Lung (tissue), 12 donors: Measurements from ENCODE around the gene C4BPB. TPM values are rescaled to one million over a fixed set of nuclear protein-coding genes. Genes with fewer than 3 reads are reported as not detected.

Source experiments
- ATAC-seq: fragments of 200-7000 bp; cut with Tn5 transposase; one replicate; pipeline ENCODE4 v1.9.1; 2020; ENCODE audit warnings: moderate number of reproducible peaks; ENCODE audit not compliant: insufficient read depth, low FRiP score
- DNase-seq, 3 donors: peaks; one replicate each; pipeline ENCODE4 v3.0.0-alpha.2; 2013 to 2017
- H3K27ac ChIP-seq, 2 donors: one replicate each; pipeline ENCODE4 v1.5.1; 2013; ENCODE audit warnings: mild to moderate bottlenecking in 2 of 2, moderate library complexity in 2 of 2, control low read depth in 1 of 2, inconsistent platforms in 1 of 2, low read depth in 1 of 2, low read length in 1 of 2
- H3K27me3 ChIP-seq, 3 donors: one replicate each; pipeline ENCODE4 v1.5.1; 2013; ENCODE audit warnings: low read length in 2 of 3; ENCODE audit not compliant: control insufficient read depth in 3 of 3, insufficient read depth in 3 of 3
- H3K36me3 ChIP-seq, 4 donors: one replicate each; pipeline ENCODE4 v1.5.1; 2013; ENCODE audit warnings: low read length in 4 of 4, mild to moderate bottlenecking in 1 of 4, moderate library complexity in 1 of 4; ENCODE audit not compliant: control insufficient read depth in 4 of 4, insufficient read depth in 4 of 4
- H3K4me1 ChIP-seq, 5 donors: one replicate each; pipeline ENCODE4 v1.5.1; 2013; ENCODE audit warnings: low read length in 5 of 5, mild to moderate bottlenecking in 2 of 5, moderate library complexity in 1 of 5; ENCODE audit not compliant: control insufficient read depth in 5 of 5, insufficient read depth in 5 of 5
- H3K4me3 ChIP-seq: one replicate; pipeline ENCODE4 v1.5.1; 2013; ENCODE audit warnings: mild to moderate bottlenecking, control low read depth, moderate library complexity
- H3K9ac ChIP-seq, 2 donors: one replicate each; pipeline ENCODE4 v1.5.1; 2013; ENCODE audit warnings: low read length in 2 of 2, control low read depth in 1 of 2; ENCODE audit not compliant: insufficient read depth in 1 of 2
- H3K9me3 ChIP-seq, 4 donors: one replicate each; pipeline ENCODE4 v1.5.1; 2013; ENCODE audit warnings: low read length in 3 of 4, mild to moderate bottlenecking in 1 of 4, moderate library complexity in 1 of 4; ENCODE audit not compliant: control insufficient read depth in 4 of 4, insufficient read depth in 3 of 4
- CTCF ChIP-seq: IDR thresholded peaks from 2 replicates; pipeline ENCODE4 v1.5.1; 2012; ENCODE audit warnings: mild to moderate bottlenecking; ENCODE audit errors: control extremely low read depth, extremely low read depth
- WGBS, 2 donors: extraction: QIAGEN DNeasy Blood & Tissue Kit; methylation state at CpG; one replicate each; pipeline ENCODE4 v1.1.7; 2013; 5-methylcytosine and 5-hydroxymethylcytosine counted together
- polyA plus RNA-seq, 2 donors: library from polyadenylated mRNA; stranded (reverse); fragments of 200-250 nt; gene quantifications; one replicate each; pipeline ENCODE4 v1.2.1, GENCODE V29; 2013
- total RNA-seq, 2 donors: library from RNA; depleted of rRNA in 1 of 2; stranded (reverse); fragments of >200 nt in 1 of 2; gene quantifications; one replicate each; pipeline ENCODE4 v1.2.1, GENCODE V29; 2014 to 2021
- donor health status: control.
- donor health status: control.
- donor health status: Bipolar disorder and iron deficiency.
- donor health status: healthy.
- donor health status: DM: yes; HTN: yes; CAD: no.

Gene C4BPB
- total and polyA plus RNA-seq, 4 donors, result 2.6 to 6.5 (median 4.7) TPM

DNA sequence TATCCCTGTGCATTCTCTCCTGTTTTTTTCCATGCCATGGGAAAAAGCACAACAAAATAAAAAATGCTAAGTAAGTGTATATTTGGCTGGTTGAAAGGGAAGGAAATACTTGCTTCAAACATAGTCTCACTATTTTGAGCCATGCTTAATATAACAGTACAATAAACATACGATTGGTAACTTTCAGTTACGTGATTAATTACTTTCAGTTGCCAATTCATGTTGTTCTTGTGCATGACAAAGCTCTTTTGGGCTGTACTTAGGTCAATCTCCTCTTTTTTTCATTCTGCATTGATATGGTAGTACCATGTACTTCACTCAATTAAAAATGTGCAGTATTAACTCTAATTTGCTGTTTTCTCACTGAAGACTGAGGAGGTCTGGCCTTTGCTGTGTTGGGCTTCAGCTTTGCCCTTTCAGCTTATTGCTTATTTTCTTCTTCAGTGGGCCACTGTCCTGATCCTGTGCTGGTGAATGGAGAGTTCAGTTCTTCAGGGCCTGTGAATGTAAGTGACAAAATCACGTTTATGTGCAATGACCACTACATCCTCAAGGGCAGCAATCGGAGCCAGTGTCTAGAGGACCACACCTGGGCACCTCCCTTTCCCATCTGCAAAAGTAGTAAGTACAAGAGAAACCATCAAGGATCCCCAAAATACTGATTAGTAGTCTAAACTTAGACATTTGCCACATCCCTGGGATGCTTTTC is 2.7 kb downstream of the C4BPB start:
- Histone ChIP-seq H3K9ac (no peak overlapping the region), H3K4me3 (no peak overlapping the region), H3K27me3 (no peaks in the 10 kb centered on the region), H3K4me1 (peaks cover 0 to 10% (median 0%) of the 10 kb centered on the region in 5 donors), H3K9me3 (peaks cover 0 to 2% (median 0%) of the 10 kb centered on the region in 4 donors), H3K36me3 (no peaks in the 10 kb centered on the region), H3K27ac (no peak overlapping the region)
- ATAC-seq, result no peak
- 70 to 73% methylated on average over 4 of the region's 4 CpGs for WGBS, 2 donors
- DNase-seq, result no peak
- TF ChIP-seq CTCF, result no peak

GRCh38 chr1:207093944-207094343 is 5.3 kb downstream of the C4BPB start:
- no peak overlapping the region for H3K9ac ChIP-seq
- H3K27me3 ChIP-seq, result no peaks in the 10 kb centered on the region
- ATAC-seq, result no peak
- peaks cover 0 to 2% (median 0%) of the 10 kb centered on the region in 5 donors for H3K4me1 ChIP-seq
- H3K27ac ChIP-seq, result no peak overlapping the region
- WGBS, 2 donors, result 58 to 68% methylated on average over 2 of the region's 2 CpGs
- no peak for TF ChIP-seq CTCF
- DNase-seq, result no peak
- H3K4me3 ChIP-seq, result no peak overlapping the region
- no peaks in the 10 kb centered on the region for H3K9me3 ChIP-seq
- no peaks in the 10 kb centered on the region for H3K36me3 ChIP-seq

DNA sequence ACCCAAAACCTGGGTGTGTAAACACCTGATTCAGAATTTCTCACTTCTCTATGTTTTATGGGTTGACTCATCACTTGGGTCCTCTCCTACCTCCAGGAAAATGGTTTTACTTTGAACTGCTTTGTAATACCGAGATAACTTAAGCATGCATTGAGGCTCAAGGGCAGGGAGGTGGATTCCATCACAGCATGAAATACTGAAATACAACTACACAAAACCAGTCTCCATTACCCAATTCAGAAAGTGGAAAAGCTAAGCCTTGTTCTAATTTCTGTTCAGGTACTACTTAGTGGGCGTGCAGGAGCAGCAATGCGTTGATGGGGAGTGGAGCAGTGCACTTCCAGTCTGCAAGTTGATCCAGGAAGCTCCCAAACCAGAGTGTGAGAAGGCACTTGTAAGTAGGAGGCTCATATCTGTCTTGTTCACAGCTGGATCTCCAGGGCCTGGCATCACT is 9.2 kb downstream of the C4BPB start:
- H3K4me3 ChIP-seq, result no peak overlapping the region
- H3K9ac ChIP-seq, result no peak overlapping the region
- no peak overlapping the region for H3K27ac ChIP-seq
- WGBS, 2 donors, result 86 to 93% methylated on average over 3 of the region's 3 CpGs
- no peaks in the 10 kb centered on the region for H3K27me3 ChIP-seq
- H3K9me3 ChIP-seq, result no peaks in the 10 kb centered on the region
- ATAC-seq (no peak), DNase-seq (no peak)
- TF ChIP-seq CTCF, result no peak
- no peaks in the 10 kb centered on the region for H3K4me1 ChIP-seq
- H3K36me3 ChIP-seq, result no peaks in the 10 kb centered on the region
